Ishikawa (cell line): ENCODE measurements around the gene AGAP1.

ENCODE experiments used
- CEBPB ChIP-seq: IDR thresholded peaks from 2 replicates; pipeline ENCODE4 v1.6.1; 2012
- CREB1 ChIP-seq: IDR thresholded peaks from 2 replicates; pipeline ENCODE4 v1.6.1; 2012; ENCODE audit warnings: low read depth
- EGR1 ChIP-seq: IDR thresholded peaks from 2 replicates; pipeline ENCODE4 v1.6.1; 2012
- EP300 ChIP-seq: IDR thresholded peaks from 2 replicates; pipeline ENCODE4 v1.6.1; 2012; ENCODE audit warnings: borderline replicate concordance
- FOXM1 ChIP-seq: IDR thresholded peaks from 2 replicates; pipeline ENCODE4 v1.6.1; 2012; ENCODE audit warnings: low read depth, borderline replicate concordance
- MAX ChIP-seq: IDR thresholded peaks from 2 replicates; pipeline ENCODE4 v1.6.1; 2012
- NFIC ChIP-seq: IDR thresholded peaks from 2 replicates; pipeline ENCODE4 v1.6.1; 2012
- RAD21 ChIP-seq: IDR thresholded peaks from 2 replicates; pipeline ENCODE4 v1.6.1; 2012; ENCODE audit warnings: low read depth
- REST ChIP-seq: IDR thresholded peaks from 2 replicates; pipeline ENCODE4 v1.6.1; 2012; ENCODE audit warnings: low read depth, mild to moderate bottlenecking
- TAF1 ChIP-seq: IDR thresholded peaks from 2 replicates; pipeline ENCODE4 v1.6.1; 2012; ENCODE audit warnings: low read depth, mild to moderate bottlenecking
- TCF12 ChIP-seq: IDR thresholded peaks from 2 replicates; pipeline ENCODE4 v1.6.1; 2012; ENCODE audit warnings: low read depth
- TEAD4 ChIP-seq: IDR thresholded peaks from 2 replicates; pipeline ENCODE4 v1.6.1; 2012
- USF1 ChIP-seq: IDR thresholded peaks from 2 replicates; pipeline ENCODE4 v1.6.1; 2012
- YY1 ChIP-seq: IDR thresholded peaks from 2 replicates; pipeline ENCODE4 v1.6.1; 2012; ENCODE audit warnings: low read depth
- ZBTB7A ChIP-seq: IDR thresholded peaks from 2 replicates; pipeline ENCODE4 v1.6.1; 2012; ENCODE audit warnings: low read depth

The AGAP1 gene

GRCh38 chr2:236120829-236121228 is 627.0 kb downstream of the AGAP1 start:
- TF ChIP-seq FOXM1 (no peak), YY1 (no peak), TAF1 (no peak), TEAD4 (no peak), MAX (no peak), EP300 (no peak), USF1 (no peak), CEBPB (no peak), TCF12 (no peak), RAD21 (no peak), EGR1 (no peak), REST (no peak), ZBTB7A (no peak), CREB1 (no peak), NFIC (no peak)

GRCh38 chr2:236121546-236121945 is 627.7 kb downstream of the AGAP1 start:
- TF ChIP-seq TCF12 (no peak), EGR1 (no peak), TEAD4 (no peak), EP300 (no peak), FOXM1 (no peak), RAD21 (no peak), ZBTB7A (no peak), CEBPB (no peak), MAX (no peak), YY1 (no peak), REST (no peak), USF1 (no peak), CREB1 (no peak), NFIC (no peak), TAF1 (no peak)

- TF ChIP-seq FOXM1 (no peak), RAD21 (no peak), MAX (no peak), TCF12 (no peak), REST (no peak), CREB1 (no peak), EGR1 (no peak)
Measured at GRCh38 chr2:236122236-236122635, 628.4 kb downstream of the AGAP1 start.

- no peak for TF ChIP-seq CREB1
- TF ChIP-seq YY1 = no peak
- TF ChIP-seq FOXM1 = no peak
- no peak for TF ChIP-seq REST
- no peak for TF ChIP-seq TCF12
- no peak for TF ChIP-seq ZBTB7A
- no peak for TF ChIP-seq TEAD4
Measured at GRCh38 chr2:236123716-236124115, 629.9 kb downstream of the AGAP1 start.
